ENCODE data around the gene HECW1.

DNA sequence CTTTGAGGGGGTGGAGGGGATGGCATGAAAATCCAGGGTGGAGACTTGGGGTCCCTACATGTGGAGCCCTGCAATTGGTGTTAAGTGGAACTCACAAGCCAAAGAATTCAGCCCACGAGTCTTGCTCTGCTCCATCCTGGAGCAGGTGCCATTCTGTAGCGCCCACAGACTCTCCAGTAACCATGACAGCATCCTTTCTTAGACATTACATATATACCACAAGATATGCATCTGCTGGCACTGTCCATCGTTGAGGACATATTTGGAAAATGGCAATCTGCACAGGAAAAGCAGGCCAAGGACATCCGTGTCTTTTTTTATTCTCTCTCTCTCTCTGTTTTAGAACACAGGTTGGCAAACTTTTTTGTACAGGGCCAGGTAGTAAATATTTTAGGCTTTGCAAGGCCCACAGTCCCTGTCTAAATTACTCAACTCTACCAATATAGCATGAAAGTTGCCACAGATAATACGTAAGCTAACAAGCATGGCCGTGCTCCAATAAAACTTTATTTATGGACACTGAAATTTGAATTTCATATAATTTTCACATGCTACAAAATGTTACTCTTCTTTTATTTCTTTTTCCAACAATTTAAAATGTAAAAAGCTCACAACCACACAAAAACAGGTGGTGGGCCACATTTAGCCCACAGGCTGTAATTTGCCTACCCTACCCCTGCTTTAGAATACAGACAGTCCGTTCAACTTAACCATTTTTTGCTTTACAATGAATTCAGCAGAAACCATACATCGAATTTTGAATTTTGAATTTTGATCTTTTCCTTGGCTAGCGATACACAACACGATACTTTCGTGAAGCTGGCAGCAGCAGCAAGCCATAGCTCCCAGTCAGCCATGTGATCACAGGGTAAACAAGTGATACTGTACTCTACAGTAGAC lies 329.0 kb downstream of the HECW1 start:
- no peak for TF ChIP-seq CTCF (conservative IDR thresholded peaks at IDR 0.05; ENCODE audit: low read length)
- TF ChIP-seq EZH2phosphoT487 (IDR thresholded peaks at IDR 0.05; ENCODE audit: borderline replicate concordance) = no peak
